ENCODE measurements around the gene REG4.
"Not testable (repeated sequence)": the region's sequence is repeated elsewhere in the genome, so short reads cannot be mapped to it uniquely, and the experiment has no call there.

Gene REG4

GRCh38 chr1:119811387-119811786, at the start of gene REG4:
TSS of gene REG4 (minus strand) at chr1:119811460. CDS start at chr1:119808769, 2,691 bp downstream.
- DNase-seq, result no peak

- no peak for DNase-seq
Measured at GRCh38 chr1:119859647-119860046, 48.4 kb upstream of the REG4 start.

DNA sequence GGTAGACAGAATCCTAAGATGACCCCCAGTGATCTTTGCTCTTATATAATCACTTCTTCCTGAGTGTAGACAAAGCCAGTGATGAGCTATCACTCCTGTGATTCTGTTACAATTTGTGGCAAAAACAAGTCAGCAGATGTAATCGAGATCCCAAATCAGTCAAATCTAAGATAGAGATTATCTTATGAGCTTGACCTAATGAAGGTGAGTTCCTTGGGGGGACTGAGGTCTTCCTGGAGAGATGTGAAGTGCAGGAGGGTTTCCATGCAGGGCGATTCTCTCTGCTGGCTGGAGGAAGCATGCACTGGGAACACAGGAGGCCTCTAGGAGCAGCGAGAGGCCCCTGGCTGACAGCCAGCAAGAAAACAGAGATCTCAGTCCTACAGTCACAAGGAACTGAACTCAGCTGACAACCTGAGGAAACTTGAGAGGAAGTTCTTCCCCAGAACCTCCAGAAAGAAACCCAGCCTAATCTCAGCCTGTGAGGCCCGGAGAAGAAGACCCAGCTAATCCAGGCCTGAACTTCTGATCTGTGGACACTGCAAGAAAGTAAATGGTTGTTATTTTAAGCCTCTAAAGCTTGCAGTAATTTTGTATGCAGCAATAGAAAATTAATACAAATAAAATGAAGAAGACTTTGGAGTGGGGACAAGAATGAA, 47.4 kb upstream of the REG4 start:
- DNase-seq, result not testable (repeated sequence)

GRCh38 chr1:119858126-119858525, 46.9 kb upstream of the REG4 start:
- DNase-seq, result no peak

DNA sequence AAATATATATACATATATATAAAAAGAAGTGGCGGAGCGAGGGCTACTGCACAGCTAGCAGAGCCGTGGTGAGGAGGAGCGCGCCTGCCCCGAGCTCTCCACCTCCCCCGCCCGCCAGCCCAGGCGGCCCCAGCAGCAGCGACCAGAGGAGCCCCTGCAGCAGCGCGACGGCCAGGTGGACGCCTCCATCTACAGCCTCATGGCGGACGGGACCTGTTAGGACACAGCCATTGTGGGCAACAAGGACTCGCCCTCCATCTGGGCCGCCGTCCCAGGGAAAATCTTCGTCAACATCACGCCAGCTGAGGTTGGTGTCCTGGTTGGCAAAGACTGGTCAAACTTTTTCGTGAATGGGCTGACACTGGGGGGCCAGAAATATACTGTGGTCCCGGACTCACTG, 41.9 kb upstream of the REG4 start:
- DNase-seq, result no peak

DNA sequence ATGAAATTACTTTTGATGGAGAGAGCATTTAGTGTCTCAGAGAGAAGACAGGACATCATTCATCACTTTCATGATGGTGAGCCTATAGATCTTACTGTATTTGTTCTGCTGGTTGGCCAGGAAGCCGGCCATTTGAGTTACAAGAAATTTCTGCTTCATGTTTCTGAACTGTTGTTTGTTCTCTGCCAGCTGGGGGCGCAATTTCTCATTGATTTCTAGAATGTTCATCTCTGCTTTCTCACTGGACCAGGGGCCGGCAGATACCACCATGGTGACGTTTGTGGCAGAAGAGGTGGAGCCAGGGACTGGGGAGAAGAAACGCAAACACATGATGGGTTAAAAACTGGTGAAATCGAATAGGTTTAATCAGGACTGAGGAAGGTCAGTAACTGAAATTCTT, 32.9 kb upstream of the REG4 start:
- not testable (repeated sequence) for DNase-seq

GRCh38 chr1:119841306-119841705, 30.0 kb upstream of the REG4 start:
- DNase-seq, result no peak

DNA sequence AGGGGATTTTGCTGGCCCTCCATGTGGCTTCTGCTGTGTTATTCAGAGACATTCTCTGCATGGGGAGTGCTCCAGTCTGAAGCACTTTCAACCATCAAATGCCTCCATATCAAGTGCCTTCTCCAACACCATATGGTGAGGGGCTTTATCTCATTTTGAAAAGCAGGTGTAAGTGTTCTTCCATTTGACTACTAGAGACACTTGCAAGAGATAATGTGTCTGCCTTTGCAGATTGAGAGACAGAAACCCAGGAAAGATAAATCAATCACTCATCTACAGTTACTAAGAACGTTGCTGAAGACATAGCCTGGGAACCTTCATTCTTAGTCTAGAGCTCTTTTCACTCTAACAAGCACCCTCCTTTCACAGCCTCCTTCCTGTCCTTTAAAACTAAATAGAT, 29.5 kb upstream of the REG4 start:
- no peak for DNase-seq

DNA sequence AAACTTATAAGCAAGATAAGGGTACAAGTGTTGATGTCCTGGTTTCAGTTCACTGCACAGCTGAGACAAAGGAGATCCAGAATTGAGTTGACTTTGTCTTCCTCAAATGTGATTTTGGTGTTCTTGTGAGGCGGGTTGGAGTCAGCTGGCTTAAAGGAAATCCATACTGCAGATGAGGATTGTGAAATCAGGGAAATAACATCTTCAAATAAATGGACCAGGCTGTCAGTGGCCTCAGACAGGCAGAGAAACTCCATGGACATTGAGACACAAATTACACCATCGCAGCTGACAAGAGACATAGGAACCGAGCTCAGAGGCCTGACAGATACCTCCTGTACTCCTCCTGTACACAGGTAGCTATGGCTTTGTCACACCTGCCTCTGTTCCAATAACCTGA, 27.0 kb upstream of the REG4 start:
- no peak for DNase-seq

- DNase-seq, result no peak
Measured at GRCh38 chr1:119834990-119835389, 23.7 kb upstream of the REG4 start.

GRCh38 chr1:119831027-119831426, 19.8 kb upstream of the REG4 start:
- DNase-seq, result no peak

- no peak for DNase-seq
Measured at GRCh38 chr1:119829625-119830024, 18.4 kb upstream of the REG4 start.

- DNase-seq, result not testable (repeated sequence)
Measured at GRCh38 chr1:119829006-119829405, 17.7 kb upstream of the REG4 start.

- DNase-seq, result no peak
Measured at GRCh38 chr1:119828266-119828665, 17.0 kb upstream of the REG4 start.

GRCh38 chr1:119827010-119827409, 15.8 kb upstream of the REG4 start:
- no peak for DNase-seq

DNA sequence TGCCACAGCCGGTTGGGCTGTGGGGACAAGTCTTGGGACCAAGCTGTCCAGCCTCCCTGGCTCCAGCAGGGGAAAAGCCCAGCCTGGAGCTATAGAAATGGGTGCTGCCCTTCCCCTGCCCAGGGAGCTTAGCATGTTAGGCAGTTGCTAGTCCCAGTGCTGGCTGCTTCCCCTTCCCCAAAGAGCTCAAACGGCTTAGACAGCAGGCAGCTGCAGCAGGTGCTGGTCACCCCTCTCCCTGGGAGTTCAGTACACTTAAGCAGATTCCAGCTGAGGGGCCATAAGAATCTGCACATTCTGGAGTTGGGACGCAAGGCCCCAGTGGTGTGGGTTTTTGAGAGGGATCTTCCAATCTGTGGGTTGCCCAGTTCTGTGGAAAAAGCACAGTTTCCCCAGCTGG, 11.1 kb upstream of the REG4 start:
- DNase-seq, result no peak

DNA sequence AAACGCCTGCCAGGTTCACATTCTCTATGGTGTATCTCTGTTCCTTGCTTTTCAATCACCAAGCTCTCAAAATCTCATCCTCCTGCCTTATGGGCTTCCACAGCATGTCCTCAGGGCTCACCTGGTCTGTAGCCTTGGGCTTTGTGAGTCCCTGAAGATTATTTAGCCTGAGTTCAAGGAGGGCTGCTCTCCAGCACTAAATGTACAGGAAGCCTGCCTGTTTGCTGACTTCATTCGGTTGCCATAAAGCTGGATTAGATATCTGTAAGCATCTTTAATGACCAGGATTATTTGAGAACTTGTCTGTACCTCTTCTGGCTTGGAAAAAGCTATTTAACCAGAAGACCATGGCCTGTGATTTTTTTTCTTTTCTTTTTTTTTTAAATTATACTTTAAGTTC, 6.9 kb upstream of the REG4 start:
- no peak for DNase-seq

DNA sequence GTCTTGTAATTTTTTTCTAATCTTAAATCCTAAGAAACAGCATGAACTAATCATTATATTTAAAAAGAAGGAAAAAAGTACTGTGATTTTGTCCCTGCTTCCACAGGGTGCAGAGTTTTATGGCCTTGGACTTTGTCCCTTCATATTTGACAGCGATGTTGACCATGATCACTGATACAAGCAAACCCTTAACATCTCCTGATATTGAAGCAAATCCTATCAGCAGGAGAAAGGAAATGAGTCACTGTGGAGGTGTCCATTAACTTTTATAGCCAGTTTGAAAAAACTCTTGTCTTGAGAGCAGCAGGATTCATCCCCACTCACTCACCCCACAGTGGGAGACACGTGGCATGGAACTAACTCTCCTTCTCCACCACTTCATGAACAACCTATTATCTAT, 5.1 kb upstream of the REG4 start:
- no peak for DNase-seq

GRCh38 chr1:119815928-119816327, 4.7 kb upstream of the REG4 start:
- no peak for DNase-seq

- DNase-seq, result no peak
Measured at GRCh38 chr1:119815361-119815760, 4.1 kb upstream of the REG4 start.

DNA sequence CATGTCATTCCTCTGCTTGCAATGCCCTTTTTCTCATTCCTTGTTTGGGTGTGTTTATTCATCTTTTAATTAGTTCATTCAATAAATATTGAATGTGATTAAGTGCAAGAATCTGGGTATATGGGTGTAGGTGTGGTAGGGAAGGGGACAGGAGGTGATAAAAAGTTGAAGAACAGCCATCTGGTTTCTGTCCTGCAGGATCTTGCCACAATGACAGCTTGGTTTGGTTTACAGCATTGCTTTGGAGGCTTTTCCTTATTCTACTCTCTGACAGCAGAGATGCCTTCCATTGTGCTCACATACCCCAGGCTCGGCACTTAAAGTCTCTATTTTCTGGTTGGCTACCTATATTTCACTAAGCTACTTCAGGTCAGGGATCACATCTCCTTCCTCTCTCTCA, 3.0 kb upstream of the REG4 start:
- no peak for DNase-seq

DNA sequence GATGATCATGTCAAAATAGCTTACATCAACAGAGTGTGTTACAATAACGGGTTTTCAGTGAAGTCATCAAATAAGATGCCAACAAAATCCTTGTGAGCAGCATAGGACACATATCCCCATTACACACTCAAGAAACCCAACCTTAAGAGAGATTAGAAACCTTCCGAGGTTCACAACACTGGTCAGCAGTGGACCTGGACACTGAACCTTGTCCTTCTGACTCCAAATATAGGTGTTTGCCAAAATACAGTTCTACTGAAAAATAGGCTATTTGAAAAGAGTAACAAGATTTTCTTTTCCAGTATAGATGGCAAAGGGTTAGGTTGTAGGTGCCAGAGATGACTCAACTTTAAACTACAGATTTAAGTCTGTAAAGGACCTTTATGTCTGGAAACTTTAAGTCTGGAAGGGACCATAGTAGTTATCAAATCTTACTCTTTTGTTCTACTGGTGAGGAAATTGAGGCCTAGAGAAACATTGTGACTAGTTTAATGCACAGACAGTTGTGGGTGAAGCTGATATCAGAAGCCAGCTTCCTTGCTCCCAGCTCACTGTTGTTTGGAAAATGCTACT, 811 bp upstream of the REG4 start:
- DNase-seq, result no peak

GRCh38 chr1:119808972-119809550, 2.2 kb downstream of the REG4 start:
- DNase-seq, result peak; percentile 61

GRCh38 chr1:119808491-119808890, 2.8 kb downstream of the REG4 start:
- no peak for DNase-seq

DNA sequence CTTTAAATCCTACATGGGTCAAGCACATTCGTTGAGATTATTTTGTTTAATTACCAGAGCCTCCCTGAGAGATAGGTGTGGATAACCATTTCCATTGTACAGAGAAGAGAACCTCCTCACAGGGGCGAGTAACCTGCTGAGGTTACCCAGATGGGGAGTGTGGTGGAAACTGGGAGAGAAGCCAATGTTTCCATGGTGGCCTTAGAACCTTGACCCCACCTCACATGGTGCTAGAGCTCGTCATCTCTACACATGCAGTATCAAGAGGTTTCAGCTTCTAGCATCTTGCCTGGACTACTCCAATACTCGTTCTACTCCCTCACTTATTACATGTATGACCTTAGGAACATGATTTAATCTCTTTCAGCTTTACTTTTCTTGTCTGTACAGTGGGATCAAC, 4.8 kb downstream of the REG4 start:
- no peak for DNase-seq

All from CD4-positive, alpha-beta T cell treated with Interleukin-10 for 1 hour (primary cell).